ENCODE data around the gene DNAH8.

DNAH8 gene

DNA sequence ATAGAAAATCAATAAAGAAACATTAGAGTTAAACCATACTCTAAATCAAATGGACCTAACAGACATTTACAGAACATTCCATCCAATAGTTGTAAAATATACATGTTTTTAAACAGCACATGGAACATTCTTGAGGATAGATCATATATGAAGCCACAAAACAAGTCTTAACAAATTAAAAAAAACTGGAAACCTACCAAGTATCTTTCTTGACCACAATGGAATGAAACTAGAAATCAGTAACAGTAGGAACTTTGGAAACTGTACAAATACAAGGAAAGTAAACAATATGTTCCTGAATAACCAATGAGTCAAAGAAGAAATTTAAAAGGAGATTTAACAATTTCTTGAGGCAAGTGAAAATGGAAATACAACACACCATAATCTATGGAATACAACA is 242.3 kb downstream of the DNAH8 start:
- no peak for DNase-seq

GRCh38 chr6:38959138-38959537 is 244.0 kb downstream of the DNAH8 start:
- no peak for DNase-seq

DNA sequence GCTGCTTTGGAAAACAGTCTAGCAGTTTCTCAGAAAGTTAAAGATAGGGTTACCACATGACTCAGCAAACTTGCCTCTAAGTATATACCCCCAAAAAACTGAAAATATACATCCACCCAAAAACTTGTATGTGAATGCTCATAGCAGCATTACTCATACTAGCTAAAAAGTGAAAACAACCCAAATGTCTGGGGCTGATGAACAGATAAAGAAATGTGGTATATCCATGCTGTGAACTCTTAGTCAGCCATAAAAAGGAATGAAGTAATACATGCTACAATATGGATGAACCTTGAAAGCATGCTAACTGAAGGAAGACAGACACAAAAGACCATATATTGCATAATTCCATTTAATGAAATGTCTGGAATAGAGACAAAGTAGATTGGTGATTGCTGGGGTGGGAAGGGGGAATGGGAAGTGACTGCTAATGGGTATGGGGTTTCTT is 253.6 kb downstream of the DNAH8 start:
- no peak for DNase-seq

DNA sequence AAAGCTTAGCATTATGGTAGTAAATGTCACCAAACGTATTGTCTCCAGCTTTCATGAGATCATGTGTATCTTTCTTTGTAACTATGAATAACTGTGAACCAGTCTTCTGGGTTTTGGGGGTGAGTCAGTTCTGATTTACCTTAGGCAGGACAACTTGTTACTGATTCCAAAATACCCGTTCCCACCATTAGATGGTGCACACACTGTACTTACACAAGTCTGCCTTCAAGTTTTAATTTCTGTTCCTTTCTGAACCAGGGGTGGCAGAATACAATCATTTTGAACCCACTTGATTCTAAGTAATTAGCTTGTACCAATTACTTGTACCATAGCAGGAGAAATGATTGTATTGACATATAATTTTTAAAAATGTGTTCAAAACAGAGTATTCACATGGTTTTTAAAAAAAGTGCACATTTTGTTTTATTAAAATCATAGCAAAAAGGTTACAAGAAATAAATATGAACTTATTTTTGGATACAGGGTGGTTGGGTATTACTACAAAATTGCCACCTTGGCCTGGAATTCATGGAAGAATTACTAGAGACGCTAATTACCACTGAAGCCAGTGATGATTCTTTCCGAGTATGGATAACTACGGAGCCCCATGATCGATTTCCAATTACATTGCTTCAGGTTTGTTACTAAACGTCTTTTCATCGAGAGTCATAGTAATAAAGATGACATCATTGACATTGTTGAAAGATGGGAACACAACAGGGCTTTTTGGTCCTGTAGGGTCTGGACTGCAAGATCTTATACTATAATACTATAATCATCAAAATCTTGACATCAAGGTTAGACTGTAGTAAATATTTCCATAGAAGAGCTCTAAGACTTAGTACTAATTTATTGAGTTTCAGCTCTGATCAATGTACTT is 258.3 kb downstream of the DNAH8 start:
- DNase-seq = peak in 2 of 51 donors; percentile 5 to 34

- DNase-seq = no peak
Measured at GRCh38 chr6:38974389-38975151, 259.5 kb downstream of the DNAH8 start.

DNA sequence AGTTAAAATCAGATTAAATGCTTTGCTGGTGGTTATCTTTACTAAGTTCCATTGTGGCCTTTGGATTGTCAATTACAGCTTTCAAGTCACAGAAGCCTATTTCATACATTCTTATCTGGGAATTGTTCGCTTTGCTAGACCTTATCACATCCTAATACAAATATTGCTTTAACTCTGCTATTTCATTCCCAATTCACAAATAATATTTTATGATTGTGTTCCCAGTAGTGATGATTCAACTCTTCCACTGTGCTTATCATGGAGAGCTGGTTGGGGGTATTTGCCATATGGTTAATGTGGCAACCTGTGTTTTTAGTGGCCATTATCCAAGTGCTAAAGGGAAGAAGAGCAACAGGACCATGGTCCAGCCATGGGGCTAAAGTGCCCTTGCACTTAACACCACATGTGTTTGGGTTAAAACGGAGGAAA is 260.5 kb downstream of the DNAH8 start:
- DNase-seq = no peak

- no peak for DNase-seq
Measured at GRCh38 chr6:38976051-38976450, 260.9 kb downstream of the DNAH8 start.

DNA sequence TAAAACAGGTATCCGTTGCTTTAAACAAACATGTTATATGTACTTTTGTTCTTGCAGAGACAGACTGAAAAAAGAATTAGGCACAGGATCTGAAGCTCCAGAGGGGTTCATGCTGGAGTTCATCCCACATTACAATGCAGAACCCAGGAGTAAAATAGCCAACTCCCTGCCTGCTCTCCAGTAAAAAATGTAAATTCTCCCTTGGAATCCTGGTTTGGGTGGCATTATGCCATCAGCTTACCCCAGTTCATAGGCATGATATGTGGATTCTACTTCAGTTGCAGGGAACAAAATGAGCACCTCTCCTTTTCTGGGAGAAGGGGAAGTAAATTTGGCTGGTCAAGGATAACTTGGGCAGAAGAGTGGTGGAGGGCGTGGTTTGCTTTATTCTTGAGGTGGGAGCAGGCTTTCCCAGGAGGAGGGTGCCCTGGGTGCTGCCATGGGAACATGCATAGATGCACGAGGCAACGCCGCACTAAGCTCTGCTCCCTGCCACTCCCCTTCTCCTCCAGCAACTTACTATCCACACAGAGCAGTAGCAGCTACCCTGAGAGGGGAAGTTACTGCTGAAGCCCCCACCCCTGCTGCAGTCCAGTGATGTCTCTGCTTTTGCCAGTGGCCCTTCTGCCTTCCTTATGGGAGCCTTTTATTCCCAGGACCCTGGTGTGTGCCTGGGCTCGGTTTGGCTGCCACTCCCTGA is 261.8 kb downstream of the DNAH8 start:
- DNase-seq = no peak

GRCh38 chr6:38978139-38978704 is 263.1 kb downstream of the DNAH8 start:
- no peak for DNase-seq

DNA sequence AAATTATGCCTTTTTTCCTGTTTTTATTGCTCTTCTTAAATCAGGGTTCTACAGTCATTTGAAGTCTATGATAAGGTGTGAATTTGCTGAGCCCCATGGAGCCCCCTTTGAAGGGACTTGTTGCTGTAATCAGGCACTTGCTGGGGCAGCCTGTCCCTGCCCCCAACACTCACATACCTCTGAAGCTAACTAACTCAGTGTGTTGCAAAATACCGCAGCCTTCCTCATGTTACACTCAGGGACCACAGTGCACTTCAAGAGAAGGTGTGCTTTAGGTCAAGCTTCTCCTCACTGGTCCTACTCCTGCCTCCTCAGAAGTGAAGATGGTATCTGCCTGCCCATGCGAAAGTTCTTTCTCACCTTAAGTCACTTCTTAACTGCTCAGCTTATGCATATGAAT is 267.4 kb downstream of the DNAH8 start:
- no peak for DNase-seq

DNA sequence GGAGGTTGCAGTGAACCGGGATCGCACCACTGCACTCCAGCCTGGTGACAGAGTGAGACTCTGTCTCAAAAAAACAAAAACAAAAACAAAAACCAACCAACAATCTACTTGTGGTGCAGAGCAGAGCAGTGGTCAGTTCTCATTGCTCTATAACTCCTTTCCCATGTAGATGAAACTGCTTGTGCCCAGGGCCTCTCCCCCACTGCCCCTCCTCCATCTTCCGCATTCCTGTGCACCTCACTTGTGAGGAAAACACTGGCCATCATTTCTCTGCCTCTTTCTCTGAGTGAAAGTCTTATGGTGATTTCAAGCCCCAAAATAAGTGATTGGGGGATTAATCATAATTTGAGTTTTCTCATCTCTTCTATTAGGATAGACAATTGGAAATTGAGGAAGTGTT is 269.6 kb downstream of the DNAH8 start:
- DNase-seq = no peak

GRCh38 chr6:38985839-38986238 is 270.7 kb downstream of the DNAH8 start:
- DNase-seq = no peak

DNA sequence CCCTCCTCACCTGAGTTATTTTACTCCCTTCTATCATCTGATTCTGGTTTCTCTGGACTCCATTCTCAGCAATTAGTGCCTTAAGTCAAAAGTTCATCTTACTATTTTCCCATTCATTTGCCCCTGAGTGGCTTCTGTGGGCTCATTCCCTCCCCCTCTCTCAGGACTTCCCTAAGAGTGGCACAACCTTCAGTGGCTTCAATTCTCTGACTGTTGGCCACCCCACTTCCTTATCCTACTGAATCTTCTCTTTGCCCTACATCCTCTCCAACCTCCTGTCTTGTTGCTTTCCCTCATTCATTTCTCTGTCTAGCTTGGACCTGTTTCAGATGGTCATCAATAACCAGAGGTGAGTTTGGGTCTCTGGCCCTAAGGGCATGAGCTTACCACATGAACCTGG is 272.4 kb downstream of the DNAH8 start:
- DNase-seq = no peak

- no peak for DNase-seq
Measured at GRCh38 chr6:38988736-38989449, 273.8 kb downstream of the DNAH8 start.

DNA sequence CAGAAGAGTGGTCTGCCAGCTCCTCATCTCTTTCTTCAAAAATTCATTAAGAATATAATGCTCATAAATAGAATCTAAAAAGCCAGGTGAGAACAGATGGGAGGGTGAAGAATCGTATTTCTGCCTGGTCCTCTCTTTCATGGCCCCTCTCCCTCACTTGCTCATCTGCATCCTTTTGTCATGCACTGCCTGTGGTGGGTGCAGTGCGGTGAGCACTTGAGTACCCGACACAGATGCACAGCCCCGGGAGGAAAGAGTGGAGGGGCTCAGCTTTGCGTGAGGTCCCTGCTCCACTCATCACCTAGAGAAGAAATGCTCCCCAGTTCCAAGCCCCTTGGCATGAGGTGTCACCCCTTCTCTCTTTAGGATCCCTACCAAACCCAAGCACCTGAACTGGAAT is 275.4 kb downstream of the DNAH8 start:
- no peak for DNase-seq

DNA sequence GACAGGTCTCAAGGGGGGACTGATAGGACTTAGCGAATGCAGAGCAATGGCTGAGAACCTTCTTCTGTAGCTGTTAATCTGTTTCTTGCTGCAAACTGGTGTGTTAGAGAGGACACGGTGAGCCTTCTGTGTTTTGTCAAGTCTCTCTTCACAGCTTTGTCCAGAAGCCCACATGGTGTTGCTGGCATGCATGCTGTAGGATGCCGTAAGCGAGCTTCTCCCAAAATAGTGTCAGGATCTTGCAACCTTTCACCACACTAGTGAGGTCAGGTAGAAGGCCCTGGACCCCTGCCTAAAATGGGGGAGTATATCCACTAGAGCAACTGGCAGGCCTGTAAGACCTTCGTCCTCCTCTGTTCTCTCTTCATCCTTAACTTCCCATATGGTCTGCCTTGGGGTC is 281.6 kb downstream of the DNAH8 start:
- no peak for DNase-seq

GRCh38 chr6:38997128-38997761 is 282.1 kb downstream of the DNAH8 start:
- no peak for DNase-seq

DNA sequence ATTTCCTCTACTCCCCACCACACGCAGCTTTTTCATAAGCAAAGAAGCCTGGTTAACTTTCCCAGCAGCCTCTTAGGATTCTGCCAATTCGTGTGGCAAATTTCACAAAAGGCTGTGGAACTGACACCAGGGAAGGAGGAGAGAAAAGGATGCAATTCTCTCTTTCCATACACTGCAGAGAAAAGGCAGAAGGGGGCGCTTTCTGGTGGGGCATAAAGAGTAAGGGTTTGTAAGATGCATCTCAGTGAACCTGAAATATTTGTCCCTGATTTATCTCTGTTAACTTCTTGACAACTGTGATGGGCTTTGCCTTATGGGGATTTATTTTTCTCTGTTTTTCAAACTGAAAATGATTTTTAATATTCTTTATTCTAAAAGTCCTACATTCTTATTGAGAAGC is 288.0 kb downstream of the DNAH8 start:
- no peak for DNase-seq

DNA sequence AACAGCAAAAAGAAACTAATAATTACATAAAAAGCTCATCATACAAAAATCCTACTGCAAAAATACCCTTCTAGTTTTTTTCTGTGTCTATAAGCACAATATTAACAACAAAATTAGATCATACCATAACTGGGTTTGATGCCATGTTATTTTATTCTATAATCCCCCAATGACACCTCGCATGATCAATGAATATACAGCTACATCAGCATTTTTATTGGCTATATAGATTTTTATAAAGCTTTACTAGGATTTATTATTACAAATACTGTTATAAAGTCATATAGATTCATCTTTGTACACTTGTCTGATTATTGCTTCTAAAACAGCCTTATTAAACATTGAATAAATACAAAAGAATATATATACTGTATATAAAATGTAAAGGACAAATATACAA is 288.4 kb downstream of the DNAH8 start:
- DNase-seq = no peak

- DNase-seq = no peak
Measured at GRCh38 chr6:39004801-39005200, 289.7 kb downstream of the DNAH8 start.

DNA sequence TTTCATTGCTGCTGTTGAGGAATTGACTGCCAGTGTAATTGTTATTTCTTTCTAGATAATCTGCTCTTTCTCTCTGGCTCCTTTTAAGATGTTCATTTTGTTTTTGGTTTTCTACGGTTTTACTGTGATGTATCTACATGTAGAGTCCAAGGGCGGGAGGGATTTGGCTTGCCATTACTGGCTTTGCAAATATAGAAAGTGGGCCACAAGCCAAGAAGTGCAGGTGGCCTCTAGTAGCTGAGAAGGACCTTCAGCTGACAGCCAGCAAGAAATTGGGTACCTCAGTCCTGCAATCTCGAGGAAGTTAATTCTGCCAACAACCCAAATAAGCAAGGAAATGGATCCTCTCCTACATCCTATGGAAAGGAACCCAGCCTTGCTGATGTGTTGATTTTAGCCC is 290.7 kb downstream of the DNAH8 start:
- no peak for DNase-seq

Data from hypothalamus (tissue), 51 donors.